GM21447 (cell line): ENCODE measurements around the gene PPY.
"Not testable (repeated sequence)": the region's sequence is repeated elsewhere in the genome, so short reads cannot be mapped to it uniquely, and the experiment has no call there.

Experiments used
- ATAC-seq: cut with Tn5 transposase; IDR thresholded peaks from one replicate; pipeline ENCODE4 v1.9.1; 2021; ENCODE audit not compliant: unreplicated experiment

Gene PPY, protein sequence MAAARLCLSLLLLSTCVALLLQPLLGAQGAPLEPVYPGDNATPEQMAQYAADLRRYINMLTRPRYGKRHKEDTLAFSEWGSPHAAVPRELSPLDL

GRCh38 chr17:43942051-43942685 lies at the start of gene PPY:
Gene PPY, minus strand, starts transcription at chr17:43942476. Its CDS starts 822 bp downstream, at chr17:43941654.
- no peak for ATAC-seq

GRCh38 chr17:43988301-43988700 lies 46.0 kb upstream of the PPY start:
- no peak for ATAC-seq

GRCh38 chr17:43987131-43988021 lies 45.1 kb upstream of the PPY start:
- ATAC-seq = no peak

GRCh38 chr17:43986225-43986981 lies 44.1 kb upstream of the PPY start:
- no peak for ATAC-seq

- ATAC-seq = no peak
Measured at GRCh38 chr17:43984521-43984920, 42.2 kb upstream of the PPY start.

DNA sequence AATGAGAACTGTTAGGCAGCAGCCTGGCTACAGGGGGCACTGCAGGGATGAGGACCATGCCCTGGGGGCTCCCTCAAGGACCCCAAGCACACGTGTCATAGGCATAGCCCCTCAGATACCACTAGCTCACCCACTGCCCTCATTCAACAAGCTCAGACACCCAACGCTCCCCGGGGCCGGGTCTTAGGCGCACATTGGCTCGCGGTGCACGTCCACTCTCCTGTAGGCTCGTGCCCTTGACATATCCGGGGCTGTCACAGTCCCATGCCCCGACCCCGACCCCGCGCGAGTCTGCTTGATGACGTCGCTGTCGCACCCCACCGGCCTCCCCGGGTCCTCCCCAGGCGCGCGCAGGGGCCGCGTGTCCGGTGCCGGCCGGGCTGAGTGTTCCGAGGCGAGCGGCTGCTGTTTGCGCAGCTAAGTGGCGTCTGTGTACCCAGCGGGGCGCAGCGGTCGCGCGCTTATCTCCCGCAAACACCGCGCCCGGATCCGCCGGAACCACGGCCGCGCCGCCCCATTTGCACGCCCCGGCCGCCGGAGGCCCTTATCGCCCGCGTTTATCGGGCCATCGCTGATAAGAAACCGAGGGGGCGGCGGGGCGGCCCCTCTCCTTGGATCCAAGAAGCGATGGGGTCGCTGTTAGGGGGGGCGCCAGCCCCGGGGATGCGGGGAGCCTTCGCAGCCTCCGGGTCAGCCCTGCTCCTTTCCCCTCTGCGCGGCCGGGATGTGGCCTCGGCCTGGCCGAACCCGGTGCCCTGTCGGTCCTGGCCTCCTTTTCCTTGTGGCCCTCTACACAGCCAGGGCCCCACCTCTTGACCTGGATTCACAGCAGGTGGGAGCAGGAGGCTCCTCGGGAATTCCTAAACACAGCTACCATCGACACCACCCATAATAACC lies 41.5 kb upstream of the PPY start:
- no peak for ATAC-seq

DNA sequence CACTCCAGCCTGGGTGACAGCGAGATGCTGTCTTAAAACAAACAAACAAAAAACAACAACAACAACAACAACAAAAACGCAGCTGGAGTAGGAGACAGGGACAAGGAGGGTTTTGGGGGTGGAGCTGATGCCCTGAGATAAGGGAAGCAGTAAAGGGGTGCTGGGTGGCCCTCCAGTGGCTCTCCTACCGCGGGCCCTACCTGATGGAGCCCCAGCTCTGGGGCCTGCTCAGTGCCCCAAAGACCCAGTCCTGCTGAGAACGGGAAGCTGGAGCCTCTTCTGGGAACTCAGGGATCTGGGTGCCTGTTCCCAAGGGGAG lies 40.9 kb upstream of the PPY start:
- no peak for ATAC-seq

- no peak for ATAC-seq
Measured at GRCh38 chr17:43982171-43982570, 39.9 kb upstream of the PPY start.

GRCh38 chr17:43979671-43980070 lies 37.4 kb upstream of the PPY start:
- ATAC-seq = no peak

DNA sequence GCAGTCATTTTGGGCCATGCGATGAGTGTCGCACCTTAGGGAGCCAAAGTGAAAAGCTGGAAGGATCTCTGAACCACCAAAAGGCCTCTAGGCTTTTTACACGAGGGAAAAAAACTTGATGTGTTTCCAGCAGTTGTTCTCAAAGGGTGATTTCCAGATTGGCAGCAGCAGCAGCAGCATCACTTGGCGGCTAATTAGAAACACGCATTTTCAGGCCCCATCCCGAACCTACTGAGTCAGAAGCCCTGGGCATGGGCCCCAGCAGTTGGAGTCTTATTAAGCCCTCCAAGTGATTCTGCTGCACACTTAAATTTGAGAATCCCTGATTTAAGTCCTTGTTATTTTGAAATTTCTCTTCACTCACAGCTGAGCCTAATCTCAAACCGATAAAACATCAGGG lies 36.7 kb upstream of the PPY start:
- no peak for ATAC-seq

DNA sequence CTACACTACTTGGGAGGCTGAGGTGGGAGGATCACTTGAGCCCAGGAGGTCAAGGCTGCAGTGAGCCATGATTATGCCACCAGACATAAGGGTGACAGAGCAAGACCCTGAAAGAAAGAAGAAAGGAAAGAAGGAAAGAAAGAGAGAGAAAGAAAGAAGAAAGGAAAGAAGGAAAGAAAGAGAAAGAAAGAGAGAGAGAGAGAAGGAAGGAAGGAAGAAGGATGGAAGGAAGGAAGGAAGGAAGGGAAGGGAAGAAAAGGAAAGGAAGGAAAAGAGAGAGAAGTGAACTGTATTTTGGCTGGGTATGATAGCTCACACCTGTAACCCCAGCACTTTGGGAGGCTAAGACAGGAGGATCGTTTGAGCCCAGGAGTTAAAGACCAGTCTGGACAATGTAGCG lies 35.8 kb upstream of the PPY start:
- no peak for ATAC-seq

- ATAC-seq = no peak
Measured at GRCh38 chr17:43976963-43977837, 34.9 kb upstream of the PPY start.

- ATAC-seq = no peak
Measured at GRCh38 chr17:43975898-43976297, 33.6 kb upstream of the PPY start.

DNA sequence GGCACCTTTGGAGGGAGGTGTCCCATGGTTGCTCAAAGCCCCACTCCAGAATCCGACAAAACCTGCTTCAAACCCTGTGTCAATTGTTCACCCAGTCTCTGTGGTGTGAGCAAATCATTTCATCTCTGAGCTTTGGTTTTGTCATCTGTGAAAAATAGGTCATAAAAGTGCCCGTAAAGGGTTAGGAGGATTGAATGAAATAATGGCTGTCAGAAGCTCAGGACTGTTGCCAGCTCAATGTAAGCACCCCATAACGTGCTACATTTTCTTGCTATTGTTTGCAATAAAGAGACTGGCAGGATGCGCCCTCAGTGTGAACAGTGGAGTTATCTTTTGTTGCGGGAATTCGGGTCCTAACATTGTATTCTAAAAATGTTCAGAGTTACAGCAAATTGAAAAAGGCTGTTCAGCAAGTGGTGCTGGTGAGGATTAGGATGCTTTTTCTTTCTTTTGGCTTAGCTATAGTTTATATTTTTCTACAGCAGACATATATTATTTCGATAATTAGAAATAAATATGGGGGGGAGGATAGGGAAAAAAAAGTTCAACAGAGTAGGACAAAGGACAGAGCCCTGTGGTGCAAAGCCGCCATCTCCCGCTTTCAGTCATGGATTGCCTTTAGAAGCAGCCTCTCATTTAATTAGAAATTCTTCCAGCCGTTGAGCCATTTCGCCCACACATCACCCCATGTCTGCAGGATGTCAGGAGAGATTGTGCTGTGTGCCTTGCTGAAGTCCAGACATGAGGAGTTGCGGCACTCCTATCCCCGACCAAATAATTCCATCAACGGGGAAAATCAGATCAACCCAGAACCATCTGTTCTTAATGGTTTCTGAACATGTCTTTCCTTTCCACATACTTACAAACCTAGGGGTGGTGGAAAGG lies 32.3 kb upstream of the PPY start:
- ATAC-seq = no peak

DNA sequence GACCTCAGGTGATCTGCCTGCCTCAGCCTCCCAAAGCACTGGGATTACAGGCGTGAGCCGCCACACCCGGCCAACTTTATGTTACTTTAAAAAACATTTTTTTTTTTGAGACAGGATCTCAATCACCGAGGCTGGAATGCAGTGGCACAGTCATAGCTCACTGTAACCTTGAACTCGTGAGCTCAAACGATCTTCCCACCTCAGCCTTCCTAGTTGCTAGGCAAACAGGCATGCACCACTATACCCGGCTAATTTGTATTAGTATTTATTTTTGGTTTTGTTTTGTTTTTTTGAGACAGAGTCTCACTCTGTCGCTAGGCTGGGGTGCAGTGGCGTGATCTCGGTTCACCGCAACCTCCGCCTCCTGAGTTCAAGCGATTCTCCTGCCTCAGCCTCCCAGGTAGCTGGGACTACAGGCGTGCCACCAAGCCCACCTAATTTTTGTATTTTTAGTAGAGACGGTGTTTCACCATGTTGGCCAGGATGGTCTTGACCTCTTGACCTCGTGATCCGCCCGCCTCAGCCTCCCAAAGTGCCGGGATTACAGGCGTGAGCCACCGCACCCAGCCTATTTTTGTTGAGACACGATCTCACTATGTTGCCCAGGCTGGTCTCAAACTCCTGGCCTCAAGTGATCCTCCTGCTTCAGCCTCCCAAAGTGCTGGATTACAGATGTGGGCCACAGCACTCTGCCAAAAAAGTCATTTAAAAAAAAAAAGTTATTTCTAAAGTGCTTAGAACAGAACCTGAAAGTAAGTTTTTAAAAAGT lies 30.4 kb upstream of the PPY start:
- not testable (repeated sequence) for ATAC-seq

GRCh38 chr17:43971436-43971835 lies 29.2 kb upstream of the PPY start:
- ATAC-seq = not testable (repeated sequence)

- no peak for ATAC-seq
Measured at GRCh38 chr17:43970366-43970765, 28.1 kb upstream of the PPY start.
